Mesendoderm (in vitro differentiated cells): ENCODE data around the gene USH2A.

Experiments used
- DNase-seq: peaks from one replicate; pipeline ENCODE4 v3.0.0; 2013
- H2AK5ac ChIP-seq: 2 replicates; pipeline ENCODE4 v1.6.1; 2013; ENCODE audit warnings: low read length, inconsistent platforms
- H2BK120ac ChIP-seq: 2 replicates; pipeline ENCODE4 v1.6.1; 2013; ENCODE audit warnings: low read depth, mild to moderate bottlenecking, low read length, moderate library complexity, mixed read lengths
- H2BK15ac ChIP-seq: replicated peaks from 2 replicates; pipeline ENCODE4 v1.6.1; 2013; ENCODE audit warnings: low read depth, mild to moderate bottlenecking, moderate library complexity
- H2BK5ac ChIP-seq: 2 replicates; pipeline ENCODE4 v1.6.1; 2013; ENCODE audit warnings: low read length, inconsistent platforms
- H3K18ac ChIP-seq: 2 replicates; pipeline ENCODE4 v1.6.1; 2013; ENCODE audit warnings: mild to moderate bottlenecking, low read length, mixed read lengths
- H3K23ac ChIP-seq: one replicate; pipeline ENCODE4 v1.6.1; 2013; ENCODE audit warnings: low read length
- H3K27ac ChIP-seq: 2 replicates; pipeline ENCODE4 v1.5.1; 2013; ENCODE audit warnings: low read depth, mild to moderate bottlenecking, inconsistent platforms, low read length, moderate library complexity
- H3K27me3 ChIP-seq: 2 replicates; pipeline ENCODE4 v1.6.1; 2013; ENCODE audit warnings: low read length, control low read depth, mild to moderate bottlenecking, inconsistent platforms; ENCODE audit not compliant: insufficient read depth, poor library complexity
- H3K36me3 ChIP-seq: 2 replicates; pipeline ENCODE4 v1.6.1; 2013; ENCODE audit warnings: low read length, inconsistent platforms; ENCODE audit not compliant: control insufficient read depth, insufficient read depth
- H3K4ac ChIP-seq: one replicate; pipeline ENCODE4 v1.6.1; 2013; ENCODE audit warnings: low read depth, mild to moderate bottlenecking, low read length, moderate library complexity
- H3K4me1 ChIP-seq: 2 replicates; pipeline ENCODE4 v1.6.1; 2013; ENCODE audit warnings: low read depth, low read length, inconsistent platforms; ENCODE audit not compliant: control insufficient read depth
- H3K4me2 ChIP-seq: 2 replicates; pipeline ENCODE4 v1.6.1; 2013; ENCODE audit warnings: low read length
- H3K4me3 ChIP-seq: 2 replicates; pipeline ENCODE4 v1.5.1; 2013; ENCODE audit warnings: mild to moderate bottlenecking, low read length
- H3K56ac ChIP-seq: one replicate; pipeline ENCODE4 v1.6.1; 2013; ENCODE audit warnings: low read length
- H3K79me1 ChIP-seq: 2 replicates; pipeline ENCODE4 v1.6.1; 2013; ENCODE audit warnings: low read length, inconsistent platforms
- H3K79me2 ChIP-seq: 2 replicates; pipeline ENCODE4 v1.6.1; 2013; ENCODE audit warnings: mild to moderate bottlenecking, low read length; ENCODE audit not compliant: control insufficient read depth, insufficient read depth
- H3K9ac ChIP-seq: 2 replicates; pipeline ENCODE4 v1.6.1; 2013; ENCODE audit warnings: low read length, inconsistent platforms
- H4K5ac ChIP-seq: one replicate; pipeline ENCODE4 v1.6.1; 2013; ENCODE audit warnings: low read length
- H4K8ac ChIP-seq: one replicate; pipeline ENCODE4 v1.6.1; 2013; ENCODE audit warnings: low read depth, mild to moderate bottlenecking, control low read depth, low read length, moderate library complexity
- WGBS: extraction: QIAGEN DNeasy Blood & Tissue Kit; methylation state at CpG from one replicate; pipeline ENCODE4 v1.1.7; 2013; ENCODE audit warnings: low lambda C conversion rate, missing lambda C conversion rate; ENCODE audit not compliant: insufficient coverage; ENCODE audit errors: extremely low coverage; 5-methylcytosine and 5-hydroxymethylcytosine counted together

USH2A gene

GRCh38 chr1:215590779-215591491, 832.3 kb downstream of the USH2A start:
- Histone ChIP-seq H4K5ac (no peak overlapping the region), H2BK120ac (no peak overlapping the region), H3K27ac (no peak overlapping the region), H2AK5ac (no peak overlapping the region), H3K79me2 (no peaks in the 10 kb centered on the region), H2BK5ac (no peak overlapping the region), H3K36me3 (no peaks in the 10 kb centered on the region), H3K23ac (no peak overlapping the region), H3K27me3 (no peaks in the 10 kb centered on the region), H3K4ac (no peak overlapping the region), H3K79me1 (peaks cover 1% of the 10 kb centered on the region), H3K4me3 (no peak overlapping the region), H2BK15ac (no peak overlapping the region), H3K18ac (no peak overlapping the region), H3K4me1 (no peaks in the 10 kb centered on the region), H3K4me2 (no peak overlapping the region), H4K8ac (no peak overlapping the region), H3K56ac (no peak overlapping the region), H3K9ac (no peak overlapping the region)
- no CpG with 5 or more reads among the region's 4 CpGs for WGBS
- DNase-seq: no peak

- Histone ChIP-seq H4K8ac (no peak overlapping the region), H3K9ac (no peak overlapping the region), H3K36me3 (no peaks in the 10 kb centered on the region), H2BK120ac (no peak overlapping the region), H3K4ac (no peak overlapping the region), H2BK15ac (no peak overlapping the region), H3K4me3 (no peak overlapping the region), H3K27me3 (no peaks in the 10 kb centered on the region), H3K27ac (no peak overlapping the region), H2AK5ac (no peak overlapping the region), H3K79me2 (no peaks in the 10 kb centered on the region), H3K56ac (no peak overlapping the region), H3K23ac (no peak overlapping the region), H3K4me1 (no peaks in the 10 kb centered on the region), H4K5ac (no peak overlapping the region), H3K4me2 (no peak overlapping the region), H2BK5ac (no peak overlapping the region), H3K18ac (no peak overlapping the region), H3K79me1 (peaks cover 1% of the 10 kb centered on the region)
- DNase-seq: no peak
- no CpG with 5 or more reads among the region's 4 CpGs for WGBS
Measured at GRCh38 chr1:215589650-215590435, 833.4 kb downstream of the USH2A start.

- Histone ChIP-seq H2AK5ac (no peak overlapping the region), H3K27me3 (no peaks in the 10 kb centered on the region), H2BK15ac (no peak overlapping the region), H4K5ac (no peak overlapping the region), H3K4me3 (no peak overlapping the region), H3K9ac (no peak overlapping the region), H3K18ac (no peak overlapping the region), H3K79me2 (no peaks in the 10 kb centered on the region), H3K4me1 (no peaks in the 10 kb centered on the region), H3K4me2 (no peak overlapping the region), H3K27ac (no peak overlapping the region), H2BK120ac (no peak overlapping the region), H2BK5ac (no peak overlapping the region), H3K4ac (no peak overlapping the region), H4K8ac (no peak overlapping the region), H3K23ac (no peak overlapping the region), H3K36me3 (no peaks in the 10 kb centered on the region), H3K56ac (no peak overlapping the region), H3K79me1 (no peaks in the 10 kb centered on the region)
- no peak for DNase-seq
- no CpG with 5 or more reads among the region's 1 CpG for WGBS
Measured at GRCh38 chr1:215584389-215584788, 838.9 kb downstream of the USH2A start.

DNA sequence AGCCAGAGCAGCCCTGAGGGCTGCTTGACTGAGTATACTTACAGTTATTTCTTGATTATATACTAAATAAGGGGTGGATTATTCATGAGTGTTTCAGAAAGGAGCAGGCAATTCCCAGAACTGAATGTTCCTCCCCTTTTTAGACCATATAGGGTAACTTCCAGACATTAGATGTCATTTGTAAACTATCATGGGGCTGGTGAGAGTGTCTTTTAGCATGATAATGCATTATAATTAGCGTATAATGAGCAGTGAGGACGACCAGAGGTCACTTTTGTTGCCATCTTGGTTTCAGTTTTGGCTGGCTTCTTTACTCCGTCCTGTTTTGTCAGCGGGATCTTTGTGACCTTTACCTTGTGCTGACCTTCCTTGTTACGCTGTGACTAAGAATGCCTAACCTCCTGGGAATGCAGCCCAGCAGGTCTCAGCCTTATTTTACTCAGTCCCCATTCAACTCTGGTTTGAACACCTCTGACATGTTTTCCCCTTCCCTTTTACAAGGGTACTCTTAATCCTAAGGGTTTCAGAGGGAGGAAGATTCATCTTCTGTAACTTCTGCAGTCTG, 840.0 kb downstream of the USH2A start:
- no peak overlapping the region for H2AK5ac ChIP-seq
- H3K36me3 ChIP-seq: no peaks in the 10 kb centered on the region
- no peak overlapping the region for H4K8ac ChIP-seq
- no peak overlapping the region for H2BK5ac ChIP-seq
- H3K9ac ChIP-seq: no peak overlapping the region
- H3K4me3 ChIP-seq: no peak overlapping the region
- no peaks in the 10 kb centered on the region for H3K27me3 ChIP-seq
- no peak overlapping the region for H2BK120ac ChIP-seq
- H3K56ac ChIP-seq: no peak overlapping the region
- no peak overlapping the region for H3K23ac ChIP-seq
- no peak overlapping the region for H3K4me2 ChIP-seq
- H2BK15ac ChIP-seq: no peak overlapping the region
- no peaks in the 10 kb centered on the region for H3K79me2 ChIP-seq
- H3K4ac ChIP-seq: no peak overlapping the region
- no peaks in the 10 kb centered on the region for H3K4me1 ChIP-seq
- H3K27ac ChIP-seq: no peak overlapping the region
- H3K18ac ChIP-seq: no peak overlapping the region
- no peak overlapping the region for H4K5ac ChIP-seq
- no peaks in the 10 kb centered on the region for H3K79me1 ChIP-seq
- DNase-seq: peak; percentile 78
- WGBS: no CpG with 5 or more reads among the region's 5 CpGs

DNA sequence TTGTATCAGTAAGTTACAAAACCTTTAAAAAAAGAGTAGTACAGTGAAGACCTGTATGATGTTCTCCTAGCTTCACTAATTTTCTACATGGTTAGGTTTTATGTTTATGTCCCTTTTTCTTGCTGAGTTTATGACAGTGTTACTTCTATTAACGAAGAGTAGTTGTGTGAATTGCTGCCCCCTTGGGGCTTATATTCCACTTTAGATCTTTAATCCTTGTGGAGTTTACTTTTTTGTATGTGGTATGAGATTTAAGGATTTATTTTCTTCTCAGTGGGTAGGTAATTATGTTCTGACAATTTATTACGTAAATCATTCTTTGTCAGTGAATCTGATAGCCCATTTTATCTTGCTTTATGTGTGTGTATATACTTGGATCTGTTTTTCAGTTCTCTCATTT, 841.4 kb downstream of the USH2A start:
- no CpG with 5 or more reads among the region's 2 CpGs for WGBS
- no peak overlapping the region for H3K27ac ChIP-seq

More for the DNA sequence above, 841.4 kb downstream of the USH2A start:
- Histone ChIP-seq H2BK15ac (no peak overlapping the region), H3K4me3 (no peak overlapping the region), H3K36me3 (no peaks in the 10 kb centered on the region), H3K9ac (no peak overlapping the region), H3K4me2 (no peak overlapping the region), H3K4me1 (no peaks in the 10 kb centered on the region), H3K27me3 (no peaks in the 10 kb centered on the region), H3K56ac (no peak overlapping the region), H4K8ac (no peak overlapping the region), H2BK5ac (no peak overlapping the region), H3K18ac (no peak overlapping the region), H3K79me2 (no peaks in the 10 kb centered on the region), H4K5ac (no peak overlapping the region), H2AK5ac (no peak overlapping the region), H3K79me1 (no peaks in the 10 kb centered on the region), H2BK120ac (no peak overlapping the region), H3K23ac (no peak overlapping the region), H3K4ac (no peak overlapping the region)
- DNase-seq: no peak
